Vagina (tissue), 2 donors: ENCODE data around the gene SLC2A11.

Experiments
- POLR2A ChIP-seq, 2 donors: fragments of 450-650 bp; IDR thresholded peaks; one replicate each; pipeline ENCODE4 v1.6.1; 2017; ENCODE audit warnings: antibody characterized with exemption in 2 of 2, mild to moderate bottlenecking in 2 of 2, moderate library complexity in 2 of 2
- TF ChIP-seq, protein P1 (sequence below), 3 experiments: fragments of 450-650 bp in 2 of 3; fragments of 200-600 bp in 1 of 3; sonication (generic) in 1 of 3; IDR thresholded peaks; one replicate each; pipeline ENCODE4 v1.5.1; 2017 to 2019; ENCODE audit warnings: antibody characterized with exemption in 3 of 3, mild to moderate bottlenecking in 2 of 3, moderate library complexity in 2 of 3

DNA sequence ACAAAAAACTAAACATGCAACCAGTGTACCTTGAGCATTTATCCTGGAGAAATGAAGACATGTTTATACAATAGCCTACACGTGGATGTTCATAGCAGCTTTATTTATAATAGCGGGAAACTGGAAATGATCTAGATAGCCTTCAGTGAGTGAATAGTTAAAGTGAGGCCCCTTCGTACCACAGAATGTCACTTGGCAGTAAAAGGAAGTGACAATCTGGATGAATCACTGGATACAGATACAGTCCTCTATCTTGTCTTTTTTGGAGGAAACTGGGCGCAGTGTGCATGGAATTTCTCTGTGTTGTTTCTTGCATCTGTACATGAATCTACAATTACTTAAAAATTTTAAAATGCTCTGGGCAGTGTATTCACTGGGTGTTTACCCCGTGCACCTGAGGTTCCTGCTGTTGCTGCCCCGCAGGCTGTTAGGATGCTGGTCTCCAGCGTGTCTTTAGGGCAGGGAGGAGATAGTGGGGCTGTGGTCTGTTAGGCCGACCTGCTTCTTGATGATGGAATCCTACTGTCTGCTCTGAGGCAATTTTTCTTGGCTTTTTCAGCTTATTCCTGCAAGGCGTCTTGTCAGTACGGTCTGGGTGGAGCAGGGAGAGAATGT is 42.0 kb upstream of the SLC2A11 start:
- TF ChIP-seq POLR2A (IDR thresholded peaks at IDR 0.05), result no peak
- TF ChIP-seq, protein P1, sequence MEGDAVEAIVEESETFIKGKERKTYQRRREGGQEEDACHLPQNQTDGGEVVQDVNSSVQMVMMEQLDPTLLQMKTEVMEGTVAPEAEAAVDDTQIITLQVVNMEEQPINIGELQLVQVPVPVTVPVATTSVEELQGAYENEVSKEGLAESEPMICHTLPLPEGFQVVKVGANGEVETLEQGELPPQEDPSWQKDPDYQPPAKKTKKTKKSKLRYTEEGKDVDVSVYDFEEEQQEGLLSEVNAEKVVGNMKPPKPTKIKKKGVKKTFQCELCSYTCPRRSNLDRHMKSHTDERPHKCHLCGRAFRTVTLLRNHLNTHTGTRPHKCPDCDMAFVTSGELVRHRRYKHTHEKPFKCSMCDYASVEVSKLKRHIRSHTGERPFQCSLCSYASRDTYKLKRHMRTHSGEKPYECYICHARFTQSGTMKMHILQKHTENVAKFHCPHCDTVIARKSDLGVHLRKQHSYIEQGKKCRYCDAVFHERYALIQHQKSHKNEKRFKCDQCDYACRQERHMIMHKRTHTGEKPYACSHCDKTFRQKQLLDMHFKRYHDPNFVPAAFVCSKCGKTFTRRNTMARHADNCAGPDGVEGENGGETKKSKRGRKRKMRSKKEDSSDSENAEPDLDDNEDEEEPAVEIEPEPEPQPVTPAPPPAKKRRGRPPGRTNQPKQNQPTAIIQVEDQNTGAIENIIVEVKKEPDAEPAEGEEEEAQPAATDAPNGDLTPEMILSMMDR (IDR thresholded peaks at IDR 0.05), result no peak
